Body of pancreas (tissue), 4 donors: ENCODE measurements around the gene GUCA2B. TPM values are rescaled to one million over a fixed set of nuclear protein-coding genes. Genes with fewer than 3 reads are reported as not detected.

Source experiments
- ATAC-seq: fragments of 150-250 bp; one replicate; pipeline ENCODE4 v1.9.1; 2016
- DNase-seq, 4 donors: peaks; one replicate each; pipeline ENCODE4 v3.0.0-alpha.2; 2019
- H3K27ac ChIP-seq, 4 donors: fragments of 200-600 bp; sonication (generic); 1 replicate in 3 of 4; 2 replicates in 1 of 4; pipeline versions ENCODE4 v1.5.1 to v1.6.1; 2016 to 2019; ENCODE audit warnings: mild to moderate bottlenecking in 1 of 4, mixed read lengths in 1 of 4, moderate library complexity in 1 of 4
- H3K27me3 ChIP-seq, 2 donors: fragments of 200-600 bp; sonication (generic); one replicate each; pipeline ENCODE4 v1.6.0; 2016; ENCODE audit warnings: mild to moderate bottlenecking in 1 of 2
- H3K36me3 ChIP-seq, 2 donors: fragments of 200-600 bp; sonication (generic); replicated peaks in 1 of 2; 2 replicates each; pipeline ENCODE4 v1.5.1; 2016; ENCODE audit warnings: low read depth in 2 of 2; ENCODE audit not compliant: insufficient read depth in 1 of 2
- H3K4me1 ChIP-seq: fragments of 200-600 bp; sonication (generic); one replicate; pipeline ENCODE4 v1.6.0; 2016
- H3K4me3 ChIP-seq, 2 donors: fragments of 200-600 bp; sonication (generic); 1 replicate in 1 of 2; 2 replicates in 1 of 2; pipeline ENCODE4 v1.5.1; 2016 to 2019
- H3K9me3 ChIP-seq, 3 donors: fragments of 200-600 bp; sonication (generic); 1 replicate in 2 of 3; 2 replicates in 1 of 3; pipeline ENCODE4 v1.5.1; 2016
- POLR2A ChIP-seq, 3 donors: fragments of 450-650 bp; IDR thresholded peaks; one replicate each; pipeline ENCODE4 v1.6.1; 2016; ENCODE audit warnings: antibody characterized with exemption in 3 of 3, mild to moderate bottlenecking in 2 of 3
- WGBS, 2 donors: methylation state at CpG; one replicate each; pipeline ENCODE4 v1.1.5; 2017; 5-methylcytosine and 5-hydroxymethylcytosine counted together
- intact Hi-C: fragments of 100-400 bp; cut with DNase I; formaldehyde crosslinking; loops from one replicate; pipeline ENCODE4 v1.15.1; 2023
- total RNA-seq, 2 donors: library from RNA; depleted of rRNA; stranded (reverse); fragments of >200 nt; gene quantifications; one replicate each; pipeline ENCODE4 v1.1.0, GENCODE V29; 2016
- TF ChIP-seq, protein P1 (sequence below), 7 experiments: fragments of 450-650 bp in 4 of 7; fragments of 200-600 bp in 3 of 7; sonication (generic) in 3 of 7; IDR thresholded peaks; one replicate each; pipeline ENCODE4 v1.5.1; 2016 to 2019; ENCODE audit warnings: antibody characterized with exemption in 7 of 7

The GUCA2B gene
- total RNA-seq, 2 donors from 2014 or later = not detected

GRCh38 chr1:42142894-42143675 is 10.1 kb upstream of the GUCA2B start:
- TF ChIP-seq, protein P1, sequence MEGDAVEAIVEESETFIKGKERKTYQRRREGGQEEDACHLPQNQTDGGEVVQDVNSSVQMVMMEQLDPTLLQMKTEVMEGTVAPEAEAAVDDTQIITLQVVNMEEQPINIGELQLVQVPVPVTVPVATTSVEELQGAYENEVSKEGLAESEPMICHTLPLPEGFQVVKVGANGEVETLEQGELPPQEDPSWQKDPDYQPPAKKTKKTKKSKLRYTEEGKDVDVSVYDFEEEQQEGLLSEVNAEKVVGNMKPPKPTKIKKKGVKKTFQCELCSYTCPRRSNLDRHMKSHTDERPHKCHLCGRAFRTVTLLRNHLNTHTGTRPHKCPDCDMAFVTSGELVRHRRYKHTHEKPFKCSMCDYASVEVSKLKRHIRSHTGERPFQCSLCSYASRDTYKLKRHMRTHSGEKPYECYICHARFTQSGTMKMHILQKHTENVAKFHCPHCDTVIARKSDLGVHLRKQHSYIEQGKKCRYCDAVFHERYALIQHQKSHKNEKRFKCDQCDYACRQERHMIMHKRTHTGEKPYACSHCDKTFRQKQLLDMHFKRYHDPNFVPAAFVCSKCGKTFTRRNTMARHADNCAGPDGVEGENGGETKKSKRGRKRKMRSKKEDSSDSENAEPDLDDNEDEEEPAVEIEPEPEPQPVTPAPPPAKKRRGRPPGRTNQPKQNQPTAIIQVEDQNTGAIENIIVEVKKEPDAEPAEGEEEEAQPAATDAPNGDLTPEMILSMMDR (IDR thresholded peaks at IDR 0.05) = no peak
- no peak for TF ChIP-seq POLR2A (IDR thresholded peaks at IDR 0.05)
- WGBS, 2 donors = 34 to 37% methylated on average over 4 of the region's 4 CpGs
- intact Hi-C loops = loop anchor here (10.0 kb wide), 1 partner anchor 602 kb away; the partner anchor contains the start of gene CLDN19
- DNase-seq (no peak), ATAC-seq (no peak)
- H3K4me3 ChIP-seq = no peak overlapping the region
- H3K27me3 ChIP-seq = no peaks in the 10 kb centered on the region
- H3K27ac ChIP-seq = no peak overlapping the region
- peaks cover 12% of the 10 kb centered on the region for H3K4me1 ChIP-seq
- no peaks in the 10 kb centered on the region for H3K9me3 ChIP-seq
- H3K36me3 ChIP-seq = no peaks in the 10 kb centered on the region

GRCh38 chr1:42143896-42144710 is 9.1 kb upstream of the GUCA2B start:
- Histone ChIP-seq H3K9me3 (no peaks in the 10 kb centered on the region), H3K4me1 (peaks cover 12% of the 10 kb centered on the region), H3K27me3 (no peaks in the 10 kb centered on the region), H3K36me3 (no peaks in the 10 kb centered on the region), H3K4me3 (no peak overlapping the region), H3K27ac (no peak overlapping the region)
- DNase-seq = no peak
- TF ChIP-seq, protein P1 (IDR thresholded peaks at IDR 0.05) = no peak
- no peak for TF ChIP-seq POLR2A (IDR thresholded peaks at IDR 0.05)
- WGBS, 2 donors = 46 to 52% methylated on average over 13 of the region's 13 CpGs
- no peak for ATAC-seq
- intact Hi-C loops = loop anchor here (10.0 kb wide), 1 partner anchor 601 kb away; the partner anchor contains the start of gene CLDN19

DNA sequence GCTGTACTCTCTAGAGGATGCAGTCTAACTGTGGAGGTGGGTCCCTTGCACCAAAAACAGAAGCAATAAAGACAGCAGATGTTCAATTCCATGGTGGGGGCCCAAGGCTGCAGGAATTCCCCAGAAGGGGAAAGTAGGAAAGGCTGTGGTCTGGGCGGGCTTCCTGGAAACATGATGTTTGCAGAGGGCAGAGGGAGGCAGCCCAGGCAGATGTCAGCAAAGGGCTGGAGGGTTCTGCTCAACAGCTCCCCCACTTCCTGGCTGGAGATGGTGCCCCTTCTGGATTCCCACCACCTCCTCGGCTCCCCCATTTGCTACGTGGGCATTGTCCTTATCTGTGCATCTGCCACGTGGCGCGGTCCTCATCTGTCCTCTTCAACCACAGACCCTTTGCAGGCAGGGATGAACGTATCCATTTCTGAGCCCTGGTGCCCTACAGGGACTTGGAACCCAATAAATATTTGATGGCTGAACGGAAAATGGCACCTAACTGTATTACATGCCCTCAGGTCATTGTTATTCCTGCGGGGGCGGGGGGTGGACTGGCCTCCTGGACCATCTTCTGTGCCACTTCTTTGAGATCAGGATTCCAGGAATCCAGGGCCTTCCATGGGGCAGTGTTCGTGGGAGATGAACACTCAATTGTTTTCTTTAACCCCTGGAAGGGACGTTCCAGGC is 8.4 kb upstream of the GUCA2B start:
- no peaks in the 10 kb centered on the region for H3K27me3 ChIP-seq
- no peaks in the 10 kb centered on the region for H3K9me3 ChIP-seq
- peaks cover 12% of the 10 kb centered on the region for H3K4me1 ChIP-seq
- H3K27ac ChIP-seq = no peak overlapping the region
- no peak overlapping the region for H3K4me3 ChIP-seq
- ATAC-seq (no peak), DNase-seq (no peak)
- intact Hi-C loops = loop anchor here (10.0 kb wide), 1 partner anchor 600 kb away; the partner anchor contains the start of gene CLDN19
- no peak for TF ChIP-seq POLR2A (IDR thresholded peaks at IDR 0.05)
- TF ChIP-seq, protein P1 (IDR thresholded peaks at IDR 0.05) = no peak
- 64% methylated on average over 11 to 12 of the region's 12 CpGs for WGBS, 2 donors
- no peaks in the 10 kb centered on the region for H3K36me3 ChIP-seq

DNA sequence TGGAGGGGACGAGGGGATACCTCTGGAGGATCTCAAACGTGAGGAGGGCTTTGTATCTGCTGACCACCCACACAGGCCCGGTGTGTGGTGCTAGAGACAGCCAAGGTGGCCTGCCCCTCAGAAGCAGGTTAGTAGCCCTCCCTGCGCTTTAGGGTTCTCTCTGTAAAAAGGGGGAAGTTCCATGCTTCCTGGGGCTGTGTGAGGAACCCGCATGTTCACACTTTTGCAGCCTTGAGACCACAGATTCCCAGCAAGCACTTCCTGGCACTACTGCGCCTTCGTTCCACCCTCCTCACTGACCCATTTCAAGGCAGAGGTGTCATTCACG is 7.9 kb upstream of the GUCA2B start:
- H3K27ac ChIP-seq = no peak overlapping the region
- H3K9me3 ChIP-seq = no peaks in the 10 kb centered on the region
- H3K4me1 ChIP-seq = peaks cover 12% of the 10 kb centered on the region
- no peak for TF ChIP-seq POLR2A (IDR thresholded peaks at IDR 0.05)
- TF ChIP-seq, protein P1 (IDR thresholded peaks at IDR 0.05) = no peak
- DNase-seq = no peak
- WGBS, 2 donors = 72 to 79% methylated on average over 6 to 8 of the region's 8 CpGs
- H3K36me3 ChIP-seq = no peaks in the 10 kb centered on the region
- no peaks in the 10 kb centered on the region for H3K27me3 ChIP-seq
- intact Hi-C loops = loop anchor here (10.0 kb wide), 1 partner anchor 599 kb away; the partner anchor contains the start of gene CLDN19
- no peak for ATAC-seq
- no peak overlapping the region for H3K4me3 ChIP-seq
